Ovary (tissue), 9 donors: Measurements from ENCODE around the gene SLC39A11. TPM values are rescaled to one million over a fixed set of nuclear protein-coding genes. Genes with fewer than 3 reads are reported as not detected.
"Not testable (repeated sequence)": the region's sequence is repeated elsewhere in the genome, so short reads cannot be mapped to it uniquely, and the experiment has no call there.

Experiments
- DNase-seq, 5 donors: peaks; one replicate each; pipeline ENCODE4 v3.0.0-alpha.2; 2019 to 2020
- H3K27ac ChIP-seq, 2 donors: fragments of 200-600 bp; one replicate each; pipeline versions ENCODE4 v1.5.1 to v1.8.0; 2019 to 2022
- H3K27me3 ChIP-seq: fragments of 200-600 bp; one replicate; pipeline ENCODE4 v1.8.0; 2022
- H3K36me3 ChIP-seq: fragments of 200-600 bp; sonication (generic); one replicate; pipeline ENCODE4 v1.5.1; 2019
- H3K4me1 ChIP-seq: one replicate; pipeline ENCODE4 v1.8.1; 2013; ENCODE audit warnings: mild to moderate bottlenecking, moderate library complexity; ENCODE audit not compliant: insufficient read depth
- H3K4me3 ChIP-seq: fragments of 200-600 bp; sonication (generic); one replicate; pipeline ENCODE4 v1.5.1; 2017
- H3K9me3 ChIP-seq, 2 donors: fragments of 200-600 bp in 1 of 2; sonication (generic) in 1 of 2; one replicate each; pipeline versions ENCODE4 v1.5.1 to v1.8.1; 2013 to 2019; ENCODE audit warnings: mild to moderate bottlenecking in 1 of 2, moderate library complexity in 1 of 2
- CTCF ChIP-seq, 3 donors: fragments of 450-650 bp in 2 of 3; fragments of 200-600 bp in 1 of 3; IDR thresholded peaks; one replicate each; pipeline versions ENCODE4 v1.5.1 to v1.8.0; 2016 to 2022; ENCODE audit warnings: antibody characterized with exemption in 3 of 3, mild to moderate bottlenecking in 1 of 3
- EP300 ChIP-seq: sonication (generic); formaldehyde crosslinking; IDR thresholded peaks from one replicate; pipeline ENCODE4 v1.6.1; 2017; ENCODE audit warnings: antibody characterized with exemption
- POLR2A ChIP-seq: fragments of 450-650 bp; IDR thresholded peaks from one replicate; pipeline ENCODE4 v1.6.1; 2017; ENCODE audit warnings: antibody characterized with exemption, mild to moderate bottlenecking, moderate library complexity
- WGBS, 3 donors: extraction: QIAGEN DNeasy Blood & Tissue Kit in 1 of 3; methylation state at CpG; one replicate each; pipeline versions ENCODE4 v1.1.5 to v1.1.7; 2013 to 2017; 5-methylcytosine and 5-hydroxymethylcytosine counted together
- intact Hi-C, 4 donors: fragments of 100-400 bp; cut with DNase I; formaldehyde crosslinking; loops; one replicate each; pipeline versions ENCODE4 v1.11.0 to v1.15.1; 2022 to 2023
- polyA plus RNA-seq, 2 donors: library from polyadenylated mRNA; stranded (reverse); fragments of 200-250 nt in 1 of 2; fragments of 350-450 nt in 1 of 2; fragmentation: Illumina TruSeq in 1 of 2; extraction: RNeasy Lipid Tissue Mini Kit (QIAGEN cat#74804) in 1 of 2; gene quantifications; one replicate each; pipeline ENCODE4 v1.2.3, GENCODE V29; 2013 to 2014
- total RNA-seq, 7 donors: library from RNA; depleted of rRNA in 2 of 7; stranded (reverse); fragments of >200 nt in 2 of 7; fragmentation: NEBNext Ultra II Directional in 3 of 7; extraction: Animal tissue kit (Norgen Biotek cat#: 25700) in 3 of 7; gene quantifications; one replicate each; pipeline versions ENCODE4 v1.1.0 to v1.2.4, GENCODE V29; 2016 to 2023
- donor health status: DM: no; HTN: no; CAD: no; lungs with moderate emphysema.
- donor health status: DM: no; HTN: no; CAD: no.
- donor health status: Bipolar disorder and iron deficiency.
- donor health status: DM: yes; HTN: yes; CAD: no.
- donor health status: DM: no; HTN: no; CAD: no.
- donor health status: DM: yes; HTN: yes; CAD: no.

The SLC39A11 gene
- total and polyA plus RNA-seq, 9 donors, result 4.0 to 21.2 (median 10.1) TPM

GRCh38 chr17:73010414-73010813, 82.1 kb downstream of the SLC39A11 start:
- no peaks in the 10 kb centered on the region for H3K4me1 ChIP-seq
- H3K9me3 ChIP-seq, result no peaks in the 10 kb centered on the region
- H3K36me3 ChIP-seq, result no peaks in the 10 kb centered on the region
- no peak overlapping the region for H3K27ac ChIP-seq
- intact Hi-C loops, result no loop called here
- 80 to 92% (median 87%) methylated on average over 7 of the region's 7 CpGs for WGBS, 3 donors
- no peak for DNase-seq
- H3K27me3 ChIP-seq, result no peaks in the 10 kb centered on the region
- TF ChIP-seq EP300 (no peak), CTCF (IDR thresholded peaks at IDR 0.05) (no peak), POLR2A (no peak)
- no peak overlapping the region for H3K4me3 ChIP-seq

- TF ChIP-seq POLR2A (no peak), EP300 (no peak), CTCF (IDR thresholded peaks at IDR 0.05) (no peak)
- H3K27ac ChIP-seq, result no peak overlapping the region
- 49 to 51% (median 50%) methylated on average over 7 of the region's 7 CpGs for WGBS, 3 donors
Measured at GRCh38 chr17:73007407-73007806, 85.1 kb downstream of the SLC39A11 start.

GRCh38 chr17:73005360-73005759, 87.1 kb downstream of the SLC39A11 start:
- Histone ChIP-seq H3K27me3 (no peaks in the 10 kb centered on the region), H3K4me3 (no peak overlapping the region), H3K9me3 (no peaks in the 10 kb centered on the region), H3K27ac (no peak overlapping the region), H3K4me1 (no peaks in the 10 kb centered on the region), H3K36me3 (no peaks in the 10 kb centered on the region)
- intact Hi-C loops, result no loop called here
- DNase-seq, result no peak
- WGBS, 3 donors, result 83 to 86% (median 85%) methylated on average over 8 of the region's 8 CpGs
- TF ChIP-seq EP300, result no peak
- no peak for TF ChIP-seq POLR2A
- TF ChIP-seq CTCF (IDR thresholded peaks at IDR 0.05), result no peak

More at GRCh38 chr17:73007407-73007806, 85.1 kb downstream of the SLC39A11 start:
- Histone ChIP-seq H3K27me3 (no peaks in the 10 kb centered on the region), H3K4me3 (no peak overlapping the region), H3K36me3 (no peaks in the 10 kb centered on the region), H3K4me1 (no peaks in the 10 kb centered on the region), H3K9me3 (no peaks in the 10 kb centered on the region)
- no peak for DNase-seq
- intact Hi-C loops, result no loop called here

GRCh38 chr17:73003487-73003886, 89.0 kb downstream of the SLC39A11 start:
- intact Hi-C loops, result no loop called here
- H3K36me3 ChIP-seq, result no peaks in the 10 kb centered on the region
- no peaks in the 10 kb centered on the region for H3K9me3 ChIP-seq
- 79 to 95% (median 89%) methylated on average over 6 of the region's 6 CpGs for WGBS, 3 donors
- no peak overlapping the region for H3K4me3 ChIP-seq
- DNase-seq, result no peak
- H3K27me3 ChIP-seq, result no peaks in the 10 kb centered on the region
- H3K27ac ChIP-seq, result no peak overlapping the region
- TF ChIP-seq POLR2A (no peak), CTCF (IDR thresholded peaks at IDR 0.05) (no peak), EP300 (no peak)
- no peaks in the 10 kb centered on the region for H3K4me1 ChIP-seq

- H3K4me1 ChIP-seq, result no peaks in the 10 kb centered on the region
- TF ChIP-seq CTCF (IDR thresholded peaks at IDR 0.05), result no peak
- no peak for TF ChIP-seq POLR2A
- no peak for TF ChIP-seq EP300
- no peaks in the 10 kb centered on the region for H3K36me3 ChIP-seq
- no peaks in the 10 kb centered on the region for H3K9me3 ChIP-seq
- H3K4me3 ChIP-seq, result no peak overlapping the region
- WGBS, 3 donors, result 82 to 90% (median 86%) methylated on average over 3 of the region's 3 CpGs
- H3K27ac ChIP-seq, result no peak overlapping the region
- no peak for DNase-seq
- intact Hi-C loops, result no loop called here
- H3K27me3 ChIP-seq, result no peaks in the 10 kb centered on the region
Measured at GRCh38 chr17:73000832-73001231, 91.7 kb downstream of the SLC39A11 start.

GRCh38 chr17:72999474-72999873, 93.0 kb downstream of the SLC39A11 start:
- not testable (repeated sequence) for H3K9me3 ChIP-seq, DNase-seq, H3K4me1 ChIP-seq, H3K27ac ChIP-seq, H3K27me3 ChIP-seq, H3K4me3 ChIP-seq, H3K36me3 ChIP-seq
- 76 to 84% (median 82%) methylated on average over 5 of the region's 5 CpGs for WGBS, 3 donors
- intact Hi-C loops, result loop anchor here in 1 of 4 donors (10.0 kb wide), 1 partner anchor 155 kb away; no protein-coding TSS in a partner anchor
